GM12878 (cell line): ENCODE results near the gene NEURL4. TPM values are rescaled to one million over a fixed set of nuclear protein-coding genes. Genes with fewer than 3 reads are reported as not detected.

Experiments
- ATAC-seq: fragments of 200-7000 bp; cut with Tn5 transposase; 3 replicates; pipeline ENCODE4 v1.9.1; 2020; ENCODE audit warnings: mild to moderate bottlenecking, moderate library complexity
- BruUV-seq: library from RNA; stranded (reverse); fragments of 400-500 nt; replicated peaks from 2 replicates; lab custom pipeline; 2021; lab: Mats Ljungman, UMichigan
- CTCF ChIA-PET: fragments of 300-600 bp; sonication (Branson Sonifier 250); formaldehyde crosslinking; extraction: SDS; loops from one replicate; lab custom pipeline; 2021; ENCODE audit warnings: inconsistent platforms; lab: Yijun Ruan, JAX
- POLR2A ChIA-PET: fragments of 350-600 bp; formaldehyde crosslinking; extraction: SDS; loops from one replicate; lab custom pipeline; 2021; ENCODE audit warnings: inconsistent platforms; lab: Charles Lee
- RAD21 ChIA-PET: fragments of 300-600 bp; sonication (Branson Sonifier 250); formaldehyde crosslinking; loops from one replicate; lab custom pipeline; 2023; ENCODE audit warnings: antibody characterized with exemption; ENCODE audit not compliant: unreplicated experiment; lab: Charles Lee
- SMC1A ChIA-PET: fragments of 300-600 bp; sonication (Branson Sonifier 250); formaldehyde crosslinking; loops from one replicate; lab custom pipeline; 2023; ENCODE audit not compliant: unreplicated experiment, uncharacterized antibody; lab: Charles Lee
- DNase-seq: peaks from one replicate; pipeline ENCODE4 v3.0.0-alpha.2; 2011; ENCODE audit warnings: low read depth, low spot score
- FAIRE-seq: peaks from 3 replicates; lab custom pipeline; 2011; peaks lifted over from hg19 to GRCh38; lab: Jason Lieb, UNC
- H2AFZ ChIP-seq: 2 replicates; pipeline ENCODE4 v1.6.0; 2011; ENCODE audit warnings: low read depth, low read length, control low read depth; ENCODE audit not compliant: control insufficient read depth
- H3K27ac ChIP-seq: 2 replicates; pipeline ENCODE4 v1.5.1; 2011; ENCODE audit warnings: control low read depth; ENCODE audit not compliant: control insufficient read depth, insufficient read depth
- H3K27me3 ChIP-seq, 2 experiments: replicated peaks in 1 of 2; 2 replicates each; pipeline versions ENCODE4 v1.6.0 to v1.6.1; 2011; ENCODE audit warnings: low read length in 1 of 2; ENCODE audit not compliant: control insufficient read depth in 2 of 2, insufficient read depth in 2 of 2
- H3K36me3 ChIP-seq, 2 experiments: 2 replicates each; pipeline ENCODE4 v1.5.1; 2011; ENCODE audit warnings: low read length in 1 of 2; ENCODE audit not compliant: control insufficient read depth in 2 of 2, insufficient read depth in 2 of 2
- H3K4me1 ChIP-seq: 2 replicates; pipeline ENCODE4 v1.6.1; 2011; ENCODE audit warnings: mild to moderate bottlenecking, low read length, moderate library complexity, mixed read lengths; ENCODE audit not compliant: control insufficient read depth, insufficient read depth
- H3K4me2 ChIP-seq: 2 replicates; pipeline ENCODE4 v1.6.0; 2011; ENCODE audit warnings: control low read depth; ENCODE audit not compliant: control insufficient read depth, insufficient read depth
- H3K4me3 ChIP-seq: fragments of 200-600 bp; sonication (generic); 2 replicates; pipeline ENCODE4 v1.5.1; 2016
- H3K79me2 ChIP-seq: 2 replicates; pipeline ENCODE4 v1.6.0; 2011; ENCODE audit warnings: low read length; ENCODE audit not compliant: control insufficient read depth, insufficient read depth
- H3K9ac ChIP-seq: 2 replicates; pipeline ENCODE4 v1.8.0; 2011; ENCODE audit warnings: low read length, control low read depth, mixed read lengths; ENCODE audit not compliant: control insufficient read depth, insufficient read depth
- H3K9me3 ChIP-seq: replicated peaks from 3 replicates; pipeline ENCODE4 v1.5.1; 2011; ENCODE audit warnings: mild to moderate bottlenecking, low read length; ENCODE audit not compliant: control insufficient read depth, insufficient read depth
- H4K20me1 ChIP-seq: 2 replicates; pipeline ENCODE4 v1.6.0; 2011; ENCODE audit not compliant: control insufficient read depth, insufficient read depth
- LARP7 ChIP-seq: fragments of 450-650 bp; IDR thresholded peaks from 2 replicates; pipeline ENCODE4 v1.6.1; 2017; ENCODE audit warnings: mild to moderate bottlenecking
- MEF2B ChIP-seq: fragments of 450-650 bp; IDR thresholded peaks from 2 replicates; pipeline ENCODE4 v1.6.1; 2018; ENCODE audit warnings: mild to moderate bottlenecking, moderate library complexity; ENCODE audit not compliant: partially characterized antibody, poor library complexity, severe bottlenecking
- NFYA ChIP-seq: IDR thresholded peaks from 2 replicates; pipeline ENCODE4 v1.6.1; 2011; ENCODE audit warnings: low read depth, mild to moderate bottlenecking, low read length, improper control_type of control experiment, borderline replicate concordance
- POLR2AphosphoS2 ChIP-seq: IDR thresholded peaks from 2 replicates; pipeline ENCODE4 v1.6.1; 2011; ENCODE audit warnings: low read depth, mild to moderate bottlenecking, low read length, improper control_type of control experiment, moderate library complexity
- TAF1 ChIP-seq: IDR thresholded peaks from 2 replicates; pipeline ENCODE4 v1.6.1; 2011; ENCODE audit warnings: mild to moderate bottlenecking, low read depth, low read length, borderline replicate concordance
- WGBS: methylation state at CpG from one replicate; pipeline ENCODE4 v1.1.6; 2016; ENCODE audit warnings: low lambda C conversion rate; ENCODE audit not compliant: insufficient replicate concordance, insufficient coverage; ENCODE audit errors: missing lambda C conversion rate; 5-methylcytosine and 5-hydroxymethylcytosine counted together
- in situ Hi-C: fragments of 300-500 bp; cut with MboI; formaldehyde crosslinking; loops from 9 replicates; pipeline ENCODE4 v1.14.3; 2018; ENCODE audit warnings: mixed read lengths
- intact Hi-C: fragments of 100-400 bp; cut with micrococcal nuclease; formaldehyde crosslinking; loops from one replicate; pipeline ENCODE4 v1.14.2; 2022; ENCODE audit not compliant: unreplicated experiment
- polyA plus RNA-seq, 11 experiments: library from polyadenylated mRNA; depleted of rRNA in 4 of 11; unstranded in 6 of 11; stranded (reverse) in 5 of 11; fragments of >200 nt; fragmentation: Nextera tagmentation in 4 of 11; fragmentation: Illumina TruSeq in 1 of 11; extraction: Ambion mirVana in 4 of 11; extraction: Trizol in 1 of 11; gene quantifications; 1 replicate in 1 of 11; 2 replicates in 10 of 11; pipeline versions ENCODE4 v1.2.1 to v1.2.3, GENCODE V29; 2011 to 2016; ENCODE audit warnings: inconsistent platforms in 2 of 11, missing spikeins in 2 of 11, low read depth in 1 of 11
- total RNA-seq, 4 experiments: library from RNA; depleted of rRNA in 3 of 4; stranded (reverse); fragments of >200 nt in 3 of 4; fragmentation: Illumina TruSeq in 1 of 4; extraction: Trizol in 1 of 4; gene quantifications; 2 replicates each; pipeline versions ENCODE4 v1.2.1 to v1.2.3, GENCODE V29; 2013 to 2021
- TF ChIP-seq, protein P1 (sequence below): fragments of 450-650 bp; formaldehyde crosslinking; IDR thresholded peaks from 2 replicates; pipeline ENCODE4 v1.4.0; 2022; ENCODE audit warnings: mild to moderate bottlenecking, moderate library complexity
- TF ChIP-seq, protein P2 (sequence below): IDR thresholded peaks from 2 replicates; pipeline ENCODE4 v1.6.1; 2011; ENCODE audit warnings: mild to moderate bottlenecking, low read depth, low read length, moderate library complexity; ENCODE audit not compliant: insufficient replicate concordance
- TF ChIP-seq, protein P3 (sequence below): IDR thresholded peaks from 2 replicates; pipeline ENCODE4 v1.6.1; 2011; ENCODE audit warnings: low read depth, low read length, improper control_type of control experiment, borderline replicate concordance

The NEURL4 gene
- total and polyA plus RNA-seq, 10 of the 15 experiments (the other 5 are each of a cell fraction or from before 2014, with no cell fraction given): 0.03 to 41.9 (median 10.0) TPM

DNA sequence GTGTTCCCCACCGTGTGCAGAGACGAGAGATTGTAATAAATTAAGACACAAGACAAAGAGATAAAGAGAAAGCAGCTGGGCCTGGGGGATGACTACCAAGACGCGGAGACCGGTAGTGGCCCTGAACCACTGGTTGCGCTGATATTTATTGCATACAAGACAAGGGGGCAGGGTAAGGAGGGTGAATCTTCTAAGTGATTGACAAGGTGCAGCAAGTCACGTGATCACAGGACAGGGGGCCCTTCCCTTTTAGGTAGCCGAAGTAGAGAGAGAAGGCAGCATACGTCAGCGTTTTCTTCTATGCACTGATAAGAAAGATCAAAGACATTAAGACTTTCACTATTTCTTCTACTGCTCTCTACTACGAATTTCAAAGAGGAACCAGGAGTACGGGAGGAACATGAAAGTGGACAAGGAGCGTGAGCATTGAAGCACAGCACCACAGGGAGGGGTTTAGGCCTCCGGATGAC is 3.5 kb upstream of the NEURL4 start (continued):
- TF ChIP-seq, protein P1, sequence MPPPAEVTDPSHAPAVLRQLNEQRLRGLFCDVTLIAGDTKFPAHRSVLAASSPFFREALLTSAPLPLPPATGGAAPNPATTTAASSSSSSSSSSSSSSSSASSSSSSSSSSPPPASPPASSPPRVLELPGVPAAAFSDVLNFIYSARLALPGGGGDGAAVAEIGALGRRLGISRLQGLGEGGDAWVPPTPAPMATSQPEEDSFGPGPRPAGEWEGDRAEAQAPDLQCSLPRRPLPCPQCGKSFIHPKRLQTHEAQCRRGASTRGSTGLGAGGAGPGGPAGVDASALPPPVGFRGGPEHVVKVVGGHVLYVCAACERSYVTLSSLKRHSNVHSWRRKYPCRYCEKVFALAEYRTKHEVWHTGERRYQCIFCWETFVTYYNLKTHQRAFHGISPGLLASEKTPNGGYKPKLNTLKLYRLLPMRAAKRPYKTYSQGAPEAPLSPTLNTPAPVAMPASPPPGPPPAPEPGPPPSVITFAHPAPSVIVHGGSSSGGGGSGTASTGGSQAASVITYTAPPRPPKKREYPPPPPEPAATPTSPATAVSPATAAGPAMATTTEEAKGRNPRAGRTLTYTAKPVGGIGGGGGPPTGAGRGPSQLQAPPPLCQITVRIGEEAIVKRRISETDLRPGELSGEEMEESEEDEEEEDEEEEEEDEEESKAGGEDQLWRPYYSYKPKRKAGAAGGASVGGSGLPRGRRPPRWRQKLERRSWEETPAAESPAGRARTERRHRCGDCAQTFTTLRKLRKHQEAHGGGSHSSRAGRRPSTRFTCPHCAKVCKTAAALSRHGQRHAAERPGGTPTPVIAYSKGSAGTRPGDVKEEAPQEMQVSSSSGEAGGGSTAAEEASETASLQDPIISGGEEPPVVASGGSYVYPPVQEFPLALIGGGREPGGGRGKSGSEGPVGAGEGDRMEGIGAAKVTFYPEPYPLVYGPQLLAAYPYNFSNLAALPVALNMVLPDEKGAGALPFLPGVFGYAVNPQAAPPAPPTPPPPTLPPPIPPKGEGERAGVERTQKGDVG: peak; percentile 84; the same call in 1 of the 2 replicates
- TF ChIP-seq MEF2B: peak; percentile 45
- TF ChIP-seq TAF1: 0 out of 2 replicates have a peak, but pooled peaks have one; percentile 11
- TF ChIP-seq, protein P2, sequence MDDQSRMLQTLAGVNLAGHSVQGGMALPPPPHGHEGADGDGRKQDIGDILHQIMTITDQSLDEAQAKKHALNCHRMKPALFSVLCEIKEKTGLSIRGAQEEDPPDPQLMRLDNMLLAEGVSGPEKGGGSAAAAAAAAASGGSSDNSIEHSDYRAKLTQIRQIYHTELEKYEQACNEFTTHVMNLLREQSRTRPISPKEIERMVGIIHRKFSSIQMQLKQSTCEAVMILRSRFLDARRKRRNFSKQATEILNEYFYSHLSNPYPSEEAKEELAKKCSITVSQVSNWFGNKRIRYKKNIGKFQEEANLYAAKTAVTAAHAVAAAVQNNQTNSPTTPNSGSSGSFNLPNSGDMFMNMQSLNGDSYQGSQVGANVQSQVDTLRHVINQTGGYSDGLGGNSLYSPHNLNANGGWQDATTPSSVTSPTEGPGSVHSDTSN: peak; percentile 67
- TF ChIP-seq, protein P3, sequence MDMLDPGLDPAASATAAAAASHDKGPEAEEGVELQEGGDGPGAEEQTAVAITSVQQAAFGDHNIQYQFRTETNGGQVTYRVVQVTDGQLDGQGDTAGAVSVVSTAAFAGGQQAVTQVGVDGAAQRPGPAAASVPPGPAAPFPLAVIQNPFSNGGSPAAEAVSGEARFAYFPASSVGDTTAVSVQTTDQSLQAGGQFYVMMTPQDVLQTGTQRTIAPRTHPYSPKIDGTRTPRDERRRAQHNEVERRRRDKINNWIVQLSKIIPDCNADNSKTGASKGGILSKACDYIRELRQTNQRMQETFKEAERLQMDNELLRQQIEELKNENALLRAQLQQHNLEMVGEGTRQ: peak; percentile 40; the same call in 1 of the 2 replicates

DNA sequence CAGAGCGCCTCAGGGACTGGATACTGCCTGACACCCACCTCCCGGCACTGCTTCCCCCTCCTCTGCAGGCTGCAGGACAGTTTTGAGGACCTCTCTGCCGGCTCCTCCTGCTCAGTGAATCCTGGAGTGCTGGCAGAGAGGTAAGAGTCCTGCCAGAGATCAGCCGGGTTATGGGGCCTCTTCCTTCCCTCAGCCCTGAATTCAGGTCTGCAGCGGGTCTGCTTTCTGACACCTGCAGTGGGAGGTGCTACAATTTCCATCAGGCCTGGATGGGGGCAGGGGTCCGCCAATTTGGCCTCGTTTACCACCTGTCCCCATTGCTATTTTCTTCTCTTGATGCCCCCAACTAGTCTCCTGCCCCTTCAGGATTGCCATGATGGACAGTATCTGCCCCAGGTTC is 3.0 kb upstream of the NEURL4 start:
- CTCF ChIA-PET: interaction anchor here (1.4 kb wide), 1 partner anchor 228 kb away, joined by 3 read pairs; no protein-coding TSS in a partner anchor
- Histone ChIP-seq H2AFZ (peak overlapping the region; percentile 11), H3K79me2 (peaks cover 28% of the 10 kb centered on the region), H3K9me3 (no peaks in the 10 kb centered on the region), H3K27me3 (no peaks in the 10 kb centered on the region), H3K4me1 (peaks cover 41% of the 10 kb centered on the region), H3K4me2 (peak overlapping the region; percentile 85), H3K9ac (peak overlapping the region; percentile 48), H3K27ac (peak overlapping the region; percentile 79), H3K4me3 (peak overlapping the region; percentile 54; the same call in 1 of the 2 replicates), H3K36me3 (no peaks in the 10 kb centered on the region), H4K20me1 (no peaks in the 10 kb centered on the region)
- in situ Hi-C loops: no loop called here
- peak; percentile 47; the same call in 1 of the 2 replicates for TF ChIP-seq LARP7
- no peak for TF ChIP-seq POLR2AphosphoS2
- TF ChIP-seq NFYA: no peak
- SMC1A ChIA-PET: interaction anchor here (1.5 kb wide), 1 partner anchor 24 kb away, joined by 3 read pairs; no protein-coding TSS in a partner anchor
- 33% methylated on average over 7 of the region's 7 CpGs for WGBS
- RAD21 ChIA-PET: no interaction called here
- intact Hi-C loops: no loop called here
- FAIRE-seq (no peak), DNase-seq (no peak), ATAC-seq (no peak)
- BruUV-seq: TSS peak; percentile 90
- POLR2A ChIA-PET: no interaction called here
